GM12801 (cell line): ENCODE data around the gene HFE.

Source experiments
- TF ChIP-seq, protein P1 (sequence below): IDR thresholded peaks from one replicate; pipeline ENCODE4 v1.5.1; 2011; ENCODE audit warnings: control low read depth; ENCODE audit not compliant: insufficient read length; ENCODE audit errors: extremely low read depth

The HFE gene

DNA sequence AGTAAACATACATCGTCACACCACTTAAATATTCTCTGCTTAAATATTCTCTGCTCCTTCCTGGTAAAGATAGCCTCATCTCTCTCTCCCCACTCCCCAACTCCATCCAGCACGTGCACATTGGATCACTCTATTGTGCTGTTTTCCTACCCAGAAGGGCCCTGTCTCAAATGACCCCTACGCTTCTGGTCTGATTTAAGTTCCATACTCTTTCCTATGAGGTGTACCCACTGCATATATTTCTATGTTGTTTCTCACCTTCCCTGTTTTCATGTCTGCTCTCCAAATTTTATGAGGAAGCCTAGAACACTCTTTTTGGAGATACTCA lies 53.7 kb downstream of the HFE start:
- TF ChIP-seq, protein P1, sequence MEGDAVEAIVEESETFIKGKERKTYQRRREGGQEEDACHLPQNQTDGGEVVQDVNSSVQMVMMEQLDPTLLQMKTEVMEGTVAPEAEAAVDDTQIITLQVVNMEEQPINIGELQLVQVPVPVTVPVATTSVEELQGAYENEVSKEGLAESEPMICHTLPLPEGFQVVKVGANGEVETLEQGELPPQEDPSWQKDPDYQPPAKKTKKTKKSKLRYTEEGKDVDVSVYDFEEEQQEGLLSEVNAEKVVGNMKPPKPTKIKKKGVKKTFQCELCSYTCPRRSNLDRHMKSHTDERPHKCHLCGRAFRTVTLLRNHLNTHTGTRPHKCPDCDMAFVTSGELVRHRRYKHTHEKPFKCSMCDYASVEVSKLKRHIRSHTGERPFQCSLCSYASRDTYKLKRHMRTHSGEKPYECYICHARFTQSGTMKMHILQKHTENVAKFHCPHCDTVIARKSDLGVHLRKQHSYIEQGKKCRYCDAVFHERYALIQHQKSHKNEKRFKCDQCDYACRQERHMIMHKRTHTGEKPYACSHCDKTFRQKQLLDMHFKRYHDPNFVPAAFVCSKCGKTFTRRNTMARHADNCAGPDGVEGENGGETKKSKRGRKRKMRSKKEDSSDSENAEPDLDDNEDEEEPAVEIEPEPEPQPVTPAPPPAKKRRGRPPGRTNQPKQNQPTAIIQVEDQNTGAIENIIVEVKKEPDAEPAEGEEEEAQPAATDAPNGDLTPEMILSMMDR = no peak

DNA sequence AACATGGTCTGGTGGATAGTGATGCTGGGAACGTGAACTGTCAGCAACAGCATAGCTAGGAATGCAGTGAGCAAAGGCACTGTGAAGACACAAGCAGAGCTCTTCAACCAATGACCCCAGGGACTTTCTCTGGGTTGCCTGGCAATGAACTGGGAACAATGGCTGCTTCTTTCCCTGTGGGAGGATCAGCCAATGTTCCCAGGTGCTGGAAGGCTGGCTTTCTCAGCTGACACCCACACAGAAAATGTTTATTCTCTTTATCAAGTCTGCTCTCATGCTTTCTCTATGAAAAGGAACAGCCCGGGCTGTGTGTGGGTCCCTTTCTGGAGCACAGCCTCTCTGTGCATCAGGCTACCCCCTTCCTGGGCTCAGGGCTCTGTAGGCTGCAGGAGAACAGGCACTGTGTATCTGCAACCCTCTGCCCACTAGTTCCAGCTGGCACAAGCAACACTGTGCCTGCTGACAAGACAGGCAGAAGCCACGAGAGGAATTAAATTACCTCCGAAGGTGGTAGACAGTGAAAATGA lies 54.2 kb downstream of the HFE start:
- TF ChIP-seq, protein P1 = no peak

DNA sequence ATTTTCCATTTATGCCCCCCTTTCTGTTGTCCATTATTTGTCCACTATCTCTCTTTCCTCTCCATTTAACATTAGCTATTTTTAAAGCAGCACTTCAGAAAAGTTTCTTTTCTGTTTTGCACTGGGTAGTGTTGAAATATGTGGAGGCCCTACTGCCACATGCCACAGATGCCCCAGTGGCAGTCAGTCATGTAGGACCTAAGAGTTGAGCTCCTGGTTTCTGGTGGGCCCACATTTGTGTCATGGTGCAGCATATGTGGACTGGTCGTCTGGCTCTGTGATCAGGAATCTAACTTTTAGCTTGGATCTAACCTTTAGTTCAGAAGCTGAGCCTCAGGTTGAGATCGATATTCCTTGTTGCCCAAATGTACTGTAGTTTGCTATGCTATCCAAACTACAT lies 54.8 kb downstream of the HFE start:
- TF ChIP-seq, protein P1 = no peak
